ENCODE measurements around the gene CACUL1. TPM values are rescaled to one million over a fixed set of nuclear protein-coding genes. Genes with fewer than 3 reads are reported as not detected.
"Not testable (repeated sequence)": the region's sequence is repeated elsewhere in the genome, so short reads cannot be mapped to it uniquely, and the experiment has no call there.

CACUL1 gene
- total RNA-seq, 1 donor from 2014 or later, result 30.1 TPM

- DNase-seq (ENCODE audit: low spot score), result no peak
- no peaks in the 10 kb centered on the region for H3K9me3 Mint-ChIP-seq
- no peak overlapping the region for H3K27ac Mint-ChIP-seq
- intact Hi-C loops (cut with micrococcal nuclease), result no loop called here
- no peak overlapping the region for H3K4me3 Mint-ChIP-seq
- H3K4me1 Mint-ChIP-seq (ENCODE audit: low read depth), result no peaks in the 10 kb centered on the region
- H3K27me3 Mint-ChIP-seq (ENCODE audit: insufficient read depth), result peaks cover 5% of the 10 kb centered on the region
- H3K36me3 Mint-ChIP-seq (ENCODE audit: low read depth), result no peaks in the 10 kb centered on the region
Observed at GRCh38 chr10:118763202-118763988, 8.6 kb upstream of the CACUL1 start.

GRCh38 chr10:118760265-118760664 lies 5.5 kb upstream of the CACUL1 start:
- H3K36me3 Mint-ChIP-seq (ENCODE audit: low read depth), result no peaks in the 10 kb centered on the region
- no peak overlapping the region for H3K4me3 Mint-ChIP-seq
- DNase-seq (ENCODE audit: low spot score), result no peak
- H3K4me1 Mint-ChIP-seq (ENCODE audit: low read depth), result peaks cover 2% of the 10 kb centered on the region
- peaks cover 13% of the 10 kb centered on the region for H3K27me3 Mint-ChIP-seq (ENCODE audit: insufficient read depth)
- intact Hi-C loops (cut with micrococcal nuclease), result no loop called here
- no peak overlapping the region for H3K27ac Mint-ChIP-seq
- H3K9me3 Mint-ChIP-seq, result no peaks in the 10 kb centered on the region

GRCh38 chr10:118758449-118758848 lies 3.7 kb upstream of the CACUL1 start:
- intact Hi-C loops (cut with micrococcal nuclease), result loop anchor here (10.0 kb wide), 5 partner anchors 276 to 736 kb away; partner anchors contain the start of genes GRK5 and PRDX3
- peaks cover 9% of the 10 kb centered on the region for H3K4me1 Mint-ChIP-seq (ENCODE audit: low read depth)
- no peak for DNase-seq (ENCODE audit: low spot score)
- H3K27ac Mint-ChIP-seq, result no peak overlapping the region
- H3K27me3 Mint-ChIP-seq (ENCODE audit: insufficient read depth), result peaks cover 15% of the 10 kb centered on the region
- no peaks in the 10 kb centered on the region for H3K36me3 Mint-ChIP-seq (ENCODE audit: low read depth)
- H3K4me3 Mint-ChIP-seq, result no peak overlapping the region
- no peaks in the 10 kb centered on the region for H3K9me3 Mint-ChIP-seq

GRCh38 chr10:118754229-118754555 lies 578 bp downstream of the CACUL1 start:
- Mint-ChIP-seq H3K27me3 (ENCODE audit: insufficient read depth) (peaks cover 15% of the 10 kb centered on the region), H3K9me3 (no peaks in the 10 kb centered on the region)

GRCh38 chr10:118753331-118754228 lies 1.2 kb downstream of the CACUL1 start:
- Mint-ChIP-seq H3K36me3 (ENCODE audit: low read depth) (peaks cover 6% of the 10 kb centered on the region), H3K9me3 (no peaks in the 10 kb centered on the region), H3K4me1 (ENCODE audit: low read depth) (peaks cover 31% of the 10 kb centered on the region), H3K4me3 (peak overlapping the region; percentile 87), H3K27ac (peak overlapping the region; percentile 80), H3K27me3 (ENCODE audit: insufficient read depth) (peaks cover 13% of the 10 kb centered on the region)
- intact Hi-C loops (cut with micrococcal nuclease), result loop anchor here (1.0 to 10.0 kb wide), 10 partner anchors 281 to 1139 kb away; partner anchors contain the start of genes DENND10, GRK5, INPP5F and PRDX3
- no peak for DNase-seq (ENCODE audit: low spot score)

More at GRCh38 chr10:118754229-118754555, 578 bp downstream of the CACUL1 start:
- intact Hi-C loops (cut with micrococcal nuclease), result loop anchor here (1.0 to 10.0 kb wide), 10 partner anchors 281 to 1138 kb away; partner anchors contain the start of genes DENND10, GRK5, INPP5F and PRDX3
- H3K36me3 Mint-ChIP-seq (ENCODE audit: low read depth), result peaks cover 6% of the 10 kb centered on the region
- H3K27ac Mint-ChIP-seq, result peak overlapping the region; percentile 80
- DNase-seq (ENCODE audit: low spot score), result peak; percentile 29
- H3K4me1 Mint-ChIP-seq (ENCODE audit: low read depth), result peaks cover 31% of the 10 kb centered on the region
- H3K4me3 Mint-ChIP-seq, result peak overlapping the region; percentile 87

- Mint-ChIP-seq H3K27ac (no peak overlapping the region), H3K4me3 (peak overlapping the region; percentile 20), H3K27me3 (ENCODE audit: insufficient read depth) (peaks cover 9% of the 10 kb centered on the region), H3K36me3 (ENCODE audit: low read depth) (peaks cover 9% of the 10 kb centered on the region), H3K9me3 (no peaks in the 10 kb centered on the region), H3K4me1 (ENCODE audit: low read depth) (peaks cover 36% of the 10 kb centered on the region)
- intact Hi-C loops (cut with micrococcal nuclease), result loop anchor here (1.0 to 10.0 kb wide), 7 partner anchors 19 to 742 kb away; partner anchors contain the start of genes DENND10, GRK5 and PRDX3
- DNase-seq (ENCODE audit: low spot score), result no peak
Observed at GRCh38 chr10:118752409-118752808, 2.4 kb downstream of the CACUL1 start.

GRCh38 chr10:118751265-118751664 lies 3.5 kb downstream of the CACUL1 start:
- Mint-ChIP-seq H3K4me3 (no peak overlapping the region), H3K36me3 (ENCODE audit: low read depth) (peaks cover 10% of the 10 kb centered on the region), H3K27ac (no peak overlapping the region), H3K9me3 (no peaks in the 10 kb centered on the region), H3K27me3 (ENCODE audit: insufficient read depth) (peaks cover 4% of the 10 kb centered on the region), H3K4me1 (ENCODE audit: low read depth) (peaks cover 40% of the 10 kb centered on the region)
- DNase-seq (ENCODE audit: low spot score), result no peak
- intact Hi-C loops (cut with micrococcal nuclease), result loop anchor here (5.0 to 10.0 kb wide), 6 partner anchors 284 to 744 kb away; partner anchors contain the start of genes DENND10, GRK5 and PRDX3

- intact Hi-C loops (cut with micrococcal nuclease), result no loop called here
- no peak overlapping the region for H3K4me3 Mint-ChIP-seq
- DNase-seq (ENCODE audit: low spot score), result no peak
- no peaks in the 10 kb centered on the region for H3K9me3 Mint-ChIP-seq
- no peak overlapping the region for H3K27ac Mint-ChIP-seq
- peaks cover 9% of the 10 kb centered on the region for H3K36me3 Mint-ChIP-seq (ENCODE audit: low read depth)
- peaks cover 28% of the 10 kb centered on the region for H3K4me1 Mint-ChIP-seq (ENCODE audit: low read depth)
- H3K27me3 Mint-ChIP-seq (ENCODE audit: insufficient read depth), result no peaks in the 10 kb centered on the region
Observed at GRCh38 chr10:118748041-118748440, 6.7 kb downstream of the CACUL1 start.

GRCh38 chr10:118746246-118746645 lies 8.5 kb downstream of the CACUL1 start:
- Mint-ChIP-seq H3K4me1 (ENCODE audit: low read depth) (peaks cover 36% of the 10 kb centered on the region), H3K27ac (no peak overlapping the region)

GRCh38 chr10:118745056-118745455 lies 9.7 kb downstream of the CACUL1 start:
- peaks cover 32% of the 10 kb centered on the region for H3K4me1 Mint-ChIP-seq (ENCODE audit: low read depth)
- H3K36me3 Mint-ChIP-seq (ENCODE audit: low read depth), result peaks cover 3% of the 10 kb centered on the region
- H3K27ac Mint-ChIP-seq, result no peak overlapping the region
- no peak for DNase-seq (ENCODE audit: low spot score)
- H3K9me3 Mint-ChIP-seq, result no peaks in the 10 kb centered on the region
- no peak overlapping the region for H3K4me3 Mint-ChIP-seq
- intact Hi-C loops (cut with micrococcal nuclease), result no loop called here
- no peaks in the 10 kb centered on the region for H3K27me3 Mint-ChIP-seq (ENCODE audit: insufficient read depth)

More at GRCh38 chr10:118746246-118746645, 8.5 kb downstream of the CACUL1 start:
- DNase-seq (ENCODE audit: low spot score), result no peak
- Mint-ChIP-seq H3K27me3 (ENCODE audit: insufficient read depth) (no peaks in the 10 kb centered on the region), H3K36me3 (ENCODE audit: low read depth) (peaks cover 3% of the 10 kb centered on the region), H3K4me3 (no peak overlapping the region), H3K9me3 (no peaks in the 10 kb centered on the region)
- intact Hi-C loops (cut with micrococcal nuclease), result no loop called here

GRCh38 chr10:118744346-118744918 lies 10.3 kb downstream of the CACUL1 start:
- H3K36me3 Mint-ChIP-seq (ENCODE audit: low read depth); intact Hi-C loops (cut with micrococcal nuclease); H3K9me3 Mint-ChIP-seq; H3K27me3 Mint-ChIP-seq (ENCODE audit: insufficient read depth); DNase-seq (ENCODE audit: low spot score); H3K27ac Mint-ChIP-seq; H3K4me3 Mint-ChIP-seq: not testable (repeated sequence)
- H3K4me1 Mint-ChIP-seq (ENCODE audit: low read depth), result peaks cover 31% of the 10 kb centered on the region

GRCh38 chr10:118742782-118743181 lies 12.0 kb downstream of the CACUL1 start:
- no peak for DNase-seq (ENCODE audit: low spot score)
- H3K36me3 Mint-ChIP-seq (ENCODE audit: low read depth), result peaks cover 3% of the 10 kb centered on the region
- H3K27ac Mint-ChIP-seq, result no peak overlapping the region
- H3K4me3 Mint-ChIP-seq, result no peak overlapping the region
- no peaks in the 10 kb centered on the region for H3K9me3 Mint-ChIP-seq
- H3K4me1 Mint-ChIP-seq (ENCODE audit: low read depth), result peaks cover 33% of the 10 kb centered on the region
- intact Hi-C loops (cut with micrococcal nuclease), result no loop called here
- H3K27me3 Mint-ChIP-seq (ENCODE audit: insufficient read depth), result no peaks in the 10 kb centered on the region
